H1 (cell line): ENCODE measurements around the gene MFSD2A. TPM values are rescaled to one million over a fixed set of nuclear protein-coding genes. Genes with fewer than 3 reads are reported as not detected.

Experiments used
- CTCF ChIA-PET: fragments of 300-600 bp; sonication (Branson Sonifier 250); formaldehyde crosslinking; loops from one replicate; lab custom pipeline; 2021; ENCODE audit not compliant: partially characterized antibody; lab: Charles Lee
- POLR2A ChIA-PET: fragments of 300-600 bp; sonication (Branson Sonifier 250); formaldehyde crosslinking; loops from one replicate; lab custom pipeline; 2021; ENCODE audit warnings: inconsistent platforms; ENCODE audit not compliant: partially characterized antibody; lab: Charles Lee
- DNase-seq, 2 experiments: peaks; one replicate each; pipeline versions ENCODE4 v3.0.0 to v3.0.0-alpha.2; 2010 to 2022; ENCODE audit warnings: low spot score in 2 of 2, low read depth in 1 of 2, mixed read lengths in 1 of 2
- FAIRE-seq: peaks from 2 replicates; lab custom pipeline; 2011; peaks lifted over from hg19 to GRCh38; lab: Jason Lieb, UNC
- H2AFZ ChIP-seq: 2 replicates; pipeline ENCODE4 v1.8.1; 2012; ENCODE audit warnings: low read length, inconsistent platforms
- H2AK5ac ChIP-seq: 2 replicates; pipeline ENCODE4 v1.6.1; 2013; ENCODE audit warnings: low read depth, low read length
- H2BK120ac ChIP-seq: replicated peaks from 2 replicates; pipeline ENCODE3; 2013; ENCODE audit warnings: low read depth, low read length, inconsistent platforms
- H2BK12ac ChIP-seq: 2 replicates; pipeline ENCODE4 v1.6.1; 2013; ENCODE audit warnings: low read depth, low read length
- H2BK15ac ChIP-seq: 2 replicates; pipeline ENCODE4 v1.6.1; 2013; ENCODE audit warnings: low read length
- H2BK20ac ChIP-seq: 2 replicates; pipeline ENCODE4 v1.6.1; 2013; ENCODE audit warnings: low read length
- H2BK5ac ChIP-seq: 2 replicates; pipeline ENCODE4 v1.6.1; 2013; ENCODE audit warnings: low read depth, low read length
- H3K14ac ChIP-seq: 2 replicates; pipeline ENCODE4 v1.6.1; 2013; ENCODE audit warnings: inconsistent platforms; ENCODE audit not compliant: insufficient read length
- H3K18ac ChIP-seq: 2 replicates; pipeline ENCODE4 v1.6.1; 2013; ENCODE audit warnings: low read length; ENCODE audit errors: extremely low read depth
- H3K23ac ChIP-seq: 2 replicates; pipeline ENCODE4 v1.6.1; 2013; ENCODE audit warnings: inconsistent platforms; ENCODE audit not compliant: insufficient read length
- H3K23me2 ChIP-seq: 2 replicates; pipeline ENCODE4 v1.6.1; 2013; ENCODE audit warnings: low read depth, low read length
- H3K27ac ChIP-seq: 2 replicates; pipeline ENCODE4 v1.6.1; 2011; ENCODE audit warnings: low read depth, low read length, inconsistent platforms
- H3K27me3 ChIP-seq, 4 experiments: replicated peaks in 1 of 4; 1 replicate in 1 of 4; 2 replicates in 3 of 4; pipeline versions ENCODE4 v1.6.1 to v1.8.1; 2011 to 2013; ENCODE audit warnings: low read length in 3 of 4, mild to moderate bottlenecking in 3 of 4, inconsistent platforms in 2 of 4, mixed read lengths in 2 of 4, moderate library complexity in 1 of 4; ENCODE audit not compliant: control insufficient read depth in 3 of 4, insufficient read depth in 3 of 4; ENCODE audit errors: extremely low read depth in 1 of 4
- H3K36me3 ChIP-seq, 4 experiments: 2 replicates each; pipeline versions ENCODE4 v1.6.1 to v1.8.1; 2011 to 2013; ENCODE audit warnings: mild to moderate bottlenecking in 4 of 4, low read length in 3 of 4, moderate library complexity in 2 of 4, control low read depth in 1 of 4, inconsistent platforms in 1 of 4; ENCODE audit not compliant: insufficient read depth in 4 of 4, control insufficient read depth in 2 of 4
- H3K4ac ChIP-seq: replicated peaks from 2 replicates; pipeline ENCODE3; 2013; ENCODE audit warnings: low read length, low read depth, mixed read lengths, inconsistent platforms; ENCODE audit not compliant: insufficient read length
- H3K4me1 ChIP-seq, 4 experiments: replicated peaks in 1 of 4; 1 replicate in 1 of 4; 2 replicates in 3 of 4; pipeline versions ENCODE4 v1.6.1 to v1.8.1; 2011 to 2013; ENCODE audit warnings: low read length in 3 of 4, inconsistent platforms in 2 of 4, mixed read lengths in 1 of 4; ENCODE audit not compliant: insufficient read depth in 4 of 4, control insufficient read depth in 3 of 4
- H3K4me2 ChIP-seq, 2 experiments: 2 replicates each; pipeline versions ENCODE4 v1.6.1 to v1.8.1; 2011 to 2013; ENCODE audit warnings: low read depth in 2 of 2, low read length in 2 of 2, control low read depth in 1 of 2, inconsistent platforms in 1 of 2, mild to moderate bottlenecking in 1 of 2; ENCODE audit not compliant: insufficient read depth in 1 of 2
- H3K4me3 ChIP-seq, 4 experiments: fragments of 200-600, 300-600 bp in 1 of 4; sonication (generic), shearing (Covaris generic), sonication (Bioruptor Twin) in 1 of 4; 2 replicates each; pipeline versions ENCODE4 v1.5.1 to v1.8.1; 2011 to 2016; ENCODE audit warnings: low read length in 4 of 4, low read depth in 3 of 4, control low read depth in 2 of 4, inconsistent platforms in 2 of 4, mild to moderate bottlenecking in 2 of 4, mixed read lengths in 1 of 4, moderate library complexity in 1 of 4; ENCODE audit not compliant: insufficient read depth in 2 of 4; ENCODE audit errors: extremely low read depth in 1 of 4
- H3K56ac ChIP-seq: replicated peaks from 2 replicates; pipeline ENCODE3; 2013; ENCODE audit warnings: low read depth, mild to moderate bottlenecking, mixed read lengths, low read length, inconsistent platforms; ENCODE audit not compliant: insufficient read length
- H3K79me1 ChIP-seq: 2 replicates; pipeline ENCODE4 v1.6.1; 2013; ENCODE audit warnings: low read depth, low read length, control low read depth
- H3K79me2 ChIP-seq, 2 experiments: 2 replicates each; pipeline versions ENCODE4 v1.6.1 to v1.8.1; 2012 to 2013; ENCODE audit warnings: low read length in 2 of 2, mild to moderate bottlenecking in 2 of 2, inconsistent platforms in 1 of 2; ENCODE audit not compliant: insufficient read depth in 2 of 2, control insufficient read depth in 1 of 2
- H3K9ac ChIP-seq, 4 experiments: replicated peaks in 1 of 4; 1 replicate in 1 of 4; 2 replicates in 3 of 4; pipeline versions ENCODE4 v1.6.1 to v1.8.1; 2011 to 2013; ENCODE audit warnings: low read depth in 3 of 4, low read length in 3 of 4, control low read depth in 2 of 4, mild to moderate bottlenecking in 2 of 4, moderate library complexity in 2 of 4, inconsistent platforms in 1 of 4; ENCODE audit errors: extremely low read depth in 1 of 4
- H3K9me3 ChIP-seq, 2 experiments: 2 replicates each; pipeline versions ENCODE4 v1.6.1 to v1.8.1; 2012 to 2013; ENCODE audit warnings: mild to moderate bottlenecking in 2 of 2, moderate library complexity in 2 of 2, control low read depth in 1 of 2, inconsistent platforms in 1 of 2, low read depth in 1 of 2, low read length in 1 of 2, mixed read lengths in 1 of 2; ENCODE audit not compliant: insufficient read depth in 2 of 2
- H4K20me1 ChIP-seq, 2 experiments: replicated peaks in 1 of 2; 2 replicates each; pipeline versions ENCODE3 to v1.8.1; 2011 to 2013; ENCODE audit warnings: inconsistent platforms in 2 of 2, low read length in 2 of 2, mild to moderate bottlenecking in 1 of 2; ENCODE audit not compliant: insufficient read depth in 2 of 2, control insufficient read depth in 1 of 2
- H4K5ac ChIP-seq: 2 replicates; pipeline ENCODE4 v1.6.1; 2013; ENCODE audit warnings: low read length, low read depth, mixed read lengths, inconsistent platforms; ENCODE audit not compliant: insufficient read length
- H4K8ac ChIP-seq: 2 replicates; pipeline ENCODE4 v1.8.0; 2013; ENCODE audit warnings: mild to moderate bottlenecking, moderate library complexity, low read length, inconsistent platforms; ENCODE audit not compliant: insufficient read depth; ENCODE audit errors: extremely low read depth
- H4K91ac ChIP-seq: replicated peaks from 2 replicates; pipeline ENCODE3; 2013; ENCODE audit warnings: low read length, mixed read lengths, inconsistent platforms; ENCODE audit not compliant: insufficient read length
- CBX8 ChIP-seq: fragments of 300-800, 300-1000 bp; sonication (generic); IDR thresholded peaks from 2 replicates; pipeline ENCODE4 v1.7.1; 2016; ENCODE audit warnings: low read depth, low read length, borderline replicate concordance
- HDAC6 ChIP-seq: IDR thresholded peaks from one replicate; pipeline ENCODE4 v1.7.1; 2012; ENCODE audit warnings: low read depth, mild to moderate bottlenecking, inconsistent platforms, low read length, moderate library complexity
- NRF1 ChIP-seq: IDR thresholded peaks from 2 replicates; pipeline ENCODE4 v1.6.1; 2011; ENCODE audit warnings: mild to moderate bottlenecking, low read depth, low read length, improper control_type of control experiment
- POLR2AphosphoS5 ChIP-seq: IDR thresholded peaks from 2 replicates; pipeline ENCODE4 v1.6.1; 2011; ENCODE audit warnings: low read depth, low read length
- RAD21 ChIP-seq, 2 experiments: IDR thresholded peaks in 1 of 2; conservative IDR thresholded peaks in 1 of 2; 2 replicates each; pipeline ENCODE4 v1.6.1; 2011; ENCODE audit warnings: low read depth in 2 of 2, low read length in 2 of 2, improper control_type of control experiment in 1 of 2, inconsistent platforms in 1 of 2, mild to moderate bottlenecking in 1 of 2, moderate library complexity in 1 of 2
- RXRA ChIP-seq: IDR thresholded peaks from 2 replicates; pipeline ENCODE4 v1.6.1; 2011; ENCODE audit warnings: low read depth, mild to moderate bottlenecking, low read length, moderate library complexity; ENCODE audit not compliant: insufficient read depth
- SP1 ChIP-seq: IDR thresholded peaks from 2 replicates; pipeline ENCODE4 v1.6.1; 2011; ENCODE audit warnings: low read depth, low read length
- TAF1 ChIP-seq: IDR thresholded peaks from 2 replicates; pipeline ENCODE4 v1.6.1; 2011; ENCODE audit warnings: mild to moderate bottlenecking, low read depth, low read length
- TEAD4 ChIP-seq: IDR thresholded peaks from 2 replicates; pipeline ENCODE4 v1.6.1; 2012; ENCODE audit warnings: low read depth, low read length, inconsistent platforms, mixed read lengths
- ZNF274 ChIP-seq: IDR thresholded peaks from 2 replicates; pipeline ENCODE4 v1.7.0; 2012; ENCODE audit warnings: low read length, borderline replicate concordance; ENCODE audit errors: extremely low read depth
- WGBS, 2 experiments: shearing (Covaris generic) in 1 of 2; methylation state at CpG; one replicate each; pipeline versions ENCODE4 v1.1.6 to v1.1.7; 2013 to 2015; ENCODE audit warnings: low lambda C conversion rate in 2 of 2, mixed read lengths in 2 of 2, inconsistent platforms in 1 of 2, low coverage in 1 of 2, missing lambda C conversion rate in 1 of 2; ENCODE audit not compliant: insufficient replicate concordance in 2 of 2, insufficient coverage in 1 of 2, insufficient read length in 1 of 2; ENCODE audit errors: extremely low coverage in 1 of 2, missing lambda C conversion rate in 1 of 2; 5-methylcytosine and 5-hydroxymethylcytosine counted together
- polyA plus RNA-seq, 7 experiments: library from polyadenylated mRNA; depleted of rRNA in 3 of 7; stranded (reverse) in 5 of 7; unstranded in 2 of 7; fragments of >200 nt in 5 of 7; fragments of 200-250 nt in 2 of 7; gene quantifications; 1 replicate in 5 of 7; 2 replicates in 1 of 7; 4 replicates in 1 of 7; pipeline versions ENCODE4 v1.2.1 to v1.2.3, GENCODE V29; 2011 to 2013; ENCODE audit warnings: missing spikeins in 2 of 7, mixed read lengths in 2 of 7
- total RNA-seq: library from RNA; stranded (reverse); fragmentation: NEBNext Ultra II Directional; extraction: Animal tissue kit (Norgen Biotek cat#: 25700); gene quantifications from 2 replicates; pipeline ENCODE4 v1.2.1, GENCODE V29; 2021
- TF ChIP-seq, protein P1 (sequence below): IDR thresholded peaks from 2 replicates; pipeline ENCODE4 v1.6.1; 2012; ENCODE audit warnings: inconsistent platforms

The MFSD2A gene
- total and polyA plus RNA-seq, 2 of the 8 experiments (the other 6 are each of a cell fraction or from before 2014, with no cell fraction given), result 18.3 to 25.9 TPM

DNA sequence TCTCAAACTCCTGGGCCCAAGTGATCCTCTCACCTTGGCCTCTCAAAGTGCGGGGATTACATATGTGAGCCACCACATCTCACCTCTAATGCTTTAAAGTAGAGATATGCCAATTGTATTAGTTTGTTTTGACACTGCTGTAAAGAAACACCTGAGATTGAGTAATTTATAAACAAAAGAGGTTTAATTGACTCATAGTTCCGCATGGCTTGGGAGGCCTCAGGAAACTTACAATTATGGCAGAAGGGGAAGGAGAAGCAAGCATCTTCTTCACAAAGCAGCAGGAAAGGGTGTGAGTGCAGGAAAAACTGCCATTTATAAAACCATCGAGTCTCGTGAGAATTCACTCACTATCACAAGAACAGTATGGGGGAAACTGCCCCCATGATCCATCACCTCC, 49.8 kb upstream of the MFSD2A start:
- no peaks in the 10 kb centered on the region for H3K36me3 ChIP-seq
- H4K8ac ChIP-seq, result no peak overlapping the region
- H3K18ac ChIP-seq, result no peak overlapping the region
- no peak overlapping the region for H2BK20ac ChIP-seq
- H3K9ac ChIP-seq, result no peak overlapping the region
- H3K79me2 ChIP-seq, result peaks cover 0 to 5% of the 10 kb centered on the region in 2 experiments; a peak in 1 of 4 replicates
- H2AFZ ChIP-seq, result no peak overlapping the region
- FAIRE-seq (no peak), DNase-seq (no peak)
- H3K27ac ChIP-seq, result no peak overlapping the region
- H2BK15ac ChIP-seq, result no peak overlapping the region
- no peak overlapping the region for H3K4ac ChIP-seq
- no peak overlapping the region for H3K4me3 ChIP-seq
- H3K23ac ChIP-seq, result no peak overlapping the region
- 87% methylated on average over 4 of the region's 4 CpGs; no CpG with 5 or more reads in 1 of the 2 experiments for WGBS, 2 experiments
- H3K4me2 ChIP-seq, result no peak overlapping the region
- POLR2A ChIA-PET, result no interaction called here
- peaks cover 3 to 12% (median 10%) of the 10 kb centered on the region in 4 experiments; a peak in 6 of 7 replicates for H3K27me3 ChIP-seq
- H3K56ac ChIP-seq, result no peak overlapping the region
- H3K23me2 ChIP-seq, result peaks cover 15% of the 10 kb centered on the region
- no peaks in the 10 kb centered on the region for H3K79me1 ChIP-seq
- no peak overlapping the region for H3K14ac ChIP-seq
- no peak overlapping the region for H4K91ac ChIP-seq
- H3K9me3 ChIP-seq, result peaks cover 9 to 12% of the 10 kb centered on the region in 2 experiments; a peak in 3 of 4 replicates
- no peak overlapping the region for H4K5ac ChIP-seq
- H2BK5ac ChIP-seq, result no peak overlapping the region
- CTCF ChIA-PET, result interaction anchor here (17.0 kb wide), 1 partner anchor 14 kb away, joined by 184 read pairs; no protein-coding TSS in a partner anchor
- H4K20me1 ChIP-seq, result no peaks in the 10 kb centered on the region
- H2BK12ac ChIP-seq, result no peak overlapping the region
- peaks cover 0 to 5% (median 1%) of the 10 kb centered on the region in 4 experiments; a peak in 4 of 7 replicates for H3K4me1 ChIP-seq
- no peak overlapping the region for H2AK5ac ChIP-seq
- H2BK120ac ChIP-seq, result no peak overlapping the region
- no peak for TF ChIP-seq POLR2AphosphoS5
- no peak for TF ChIP-seq CBX8
- no peak for TF ChIP-seq RAD21 (IDR thresholded peaks at IDR 0.05 in 1 of 2, conservative IDR thresholded peaks at IDR 0.05 in 1 of 2; ENCODE audit: low read depth in 2 of 2, low read length in 2 of 2)
- TF ChIP-seq ZNF274, result no peak
- no peak for TF ChIP-seq SP1
- TF ChIP-seq RXRA, result no peak
- TF ChIP-seq NRF1, result no peak
- TF ChIP-seq TAF1, result no peak
- no peak for TF ChIP-seq HDAC6
- TF ChIP-seq, protein P1, sequence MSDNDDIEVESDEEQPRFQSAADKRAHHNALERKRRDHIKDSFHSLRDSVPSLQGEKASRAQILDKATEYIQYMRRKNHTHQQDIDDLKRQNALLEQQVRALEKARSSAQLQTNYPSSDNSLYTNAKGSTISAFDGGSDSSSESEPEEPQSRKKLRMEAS, result no peak
- TF ChIP-seq TEAD4, result no peak
